ENCODE data around the gene STAT5A. TPM values are rescaled to one million over a fixed set of nuclear protein-coding genes. Genes with fewer than 3 reads are reported as not detected.

Gene STAT5A
- total RNA-seq, 1 experiment from 2014 or later: 6.4 TPM

DNA sequence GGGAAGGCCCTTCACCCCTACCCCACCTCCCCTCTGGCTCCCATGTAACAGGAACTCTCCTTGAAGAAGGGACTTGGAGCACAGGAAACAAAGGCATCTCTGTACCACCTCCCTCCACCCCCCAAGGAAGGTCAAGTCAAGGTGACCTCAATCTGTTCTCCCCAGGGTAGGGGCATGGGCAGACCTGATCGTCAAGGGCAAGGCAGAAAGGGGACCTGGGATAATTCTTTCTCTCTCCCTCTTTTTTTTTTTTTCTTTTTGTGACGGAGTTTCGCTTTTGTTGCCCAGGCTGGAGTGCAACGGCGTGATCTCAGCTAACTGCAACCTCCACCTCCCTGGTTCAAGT, 4.3 kb upstream of the STAT5A start:
- Histone ChIP-seq H3K79me2 (ENCODE audit: insufficient read depth, low read length) (no peaks in the 10 kb centered on the region), H3K56ac (ENCODE audit: insufficient read length, low read depth, low read length) (no peak overlapping the region), H2AFZ (ENCODE audit: low read length) (no peak overlapping the region), H3K27ac (ENCODE audit: insufficient read length, low read depth, low read length) (no peak overlapping the region), H2BK120ac (ENCODE audit: low read depth, low read length, poor library complexity, severe bottlenecking) (no peak overlapping the region), H2BK15ac (ENCODE audit: low read depth, low read length) (no peak overlapping the region), H3K18ac (ENCODE audit: insufficient read length, low read depth, low read length) (no peak overlapping the region), H3T11ph (ENCODE audit: low read length) (no peak overlapping the region), H4K5ac (ENCODE audit: insufficient read length, low read depth, low read length) (no peak overlapping the region), H3K79me1 (ENCODE audit: insufficient read depth, low read depth, low read length, poor library complexity, severe bottlenecking) (no peaks in the 10 kb centered on the region), H2BK5ac (ENCODE audit: insufficient read length, low read length) (no peak overlapping the region), H4K8ac (replicated peaks; ENCODE audit: insufficient read length, low read depth, low read length) (no peak overlapping the region), H4K91ac (ENCODE audit: insufficient read length, low read depth, low read length) (no peak overlapping the region), H3K9me3 (ENCODE audit: control insufficient read depth, low read depth, low read length) (no peaks in the 10 kb centered on the region), H2BK20ac (ENCODE audit: low read depth, low read length, poor library complexity, severe bottlenecking) (no peak overlapping the region), H3K23me2 (ENCODE audit: insufficient read length, low read depth, low read length, poor library complexity, severe bottlenecking) (peaks cover 4% of the 10 kb centered on the region), H3K4me2 (ENCODE audit: insufficient read depth, insufficient read length, low read length) (no peak overlapping the region), H3K14ac (ENCODE audit: insufficient read depth, low read length) (no peak overlapping the region), H3K23ac (ENCODE audit: insufficient read length, low read depth, low read length) (no peak overlapping the region), H4K20me1 (ENCODE audit: control insufficient read depth, insufficient read depth, insufficient read length) (no peaks in the 10 kb centered on the region), H3K4me1 (ENCODE audit: insufficient read depth, low read length) (peaks cover 7% of the 10 kb centered on the region; the same call in 1 of the 2 replicates), H3K4ac (ENCODE audit: low read depth, low read length) (no peak overlapping the region), H3K27me3 (ENCODE audit: insufficient read depth, low read length) (no peaks in the 10 kb centered on the region; the same call in 1 of the 2 replicates), H2BK12ac (ENCODE audit: insufficient read length, low read depth, low read length) (no peak overlapping the region), H3K9ac (ENCODE audit: extremely low read depth, insufficient read length, low read length) (no peak overlapping the region), H2AK5ac (ENCODE audit: insufficient read length, low read length) (no peak overlapping the region)
- no peak overlapping the region for H3K4me3 Mint-ChIP-seq
- TF ChIP-seq, protein P1, sequence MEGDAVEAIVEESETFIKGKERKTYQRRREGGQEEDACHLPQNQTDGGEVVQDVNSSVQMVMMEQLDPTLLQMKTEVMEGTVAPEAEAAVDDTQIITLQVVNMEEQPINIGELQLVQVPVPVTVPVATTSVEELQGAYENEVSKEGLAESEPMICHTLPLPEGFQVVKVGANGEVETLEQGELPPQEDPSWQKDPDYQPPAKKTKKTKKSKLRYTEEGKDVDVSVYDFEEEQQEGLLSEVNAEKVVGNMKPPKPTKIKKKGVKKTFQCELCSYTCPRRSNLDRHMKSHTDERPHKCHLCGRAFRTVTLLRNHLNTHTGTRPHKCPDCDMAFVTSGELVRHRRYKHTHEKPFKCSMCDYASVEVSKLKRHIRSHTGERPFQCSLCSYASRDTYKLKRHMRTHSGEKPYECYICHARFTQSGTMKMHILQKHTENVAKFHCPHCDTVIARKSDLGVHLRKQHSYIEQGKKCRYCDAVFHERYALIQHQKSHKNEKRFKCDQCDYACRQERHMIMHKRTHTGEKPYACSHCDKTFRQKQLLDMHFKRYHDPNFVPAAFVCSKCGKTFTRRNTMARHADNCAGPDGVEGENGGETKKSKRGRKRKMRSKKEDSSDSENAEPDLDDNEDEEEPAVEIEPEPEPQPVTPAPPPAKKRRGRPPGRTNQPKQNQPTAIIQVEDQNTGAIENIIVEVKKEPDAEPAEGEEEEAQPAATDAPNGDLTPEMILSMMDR (conservative IDR thresholded peaks at IDR 0.05): no peak
- peaks cover 19% of the 10 kb centered on the region for H3K27me3 Mint-ChIP-seq (ENCODE audit: low read depth)
- no peak overlapping the region for H3K27ac Mint-ChIP-seq
- peak; percentile 6 for DNase-seq
- no peaks in the 10 kb centered on the region; a peak in 1 of 5 replicates for H3K9me3 Mint-ChIP-seq
- H3K4me1 Mint-ChIP-seq: peaks cover 22 to 35% of the 10 kb centered on the region in 2 experiments
- peaks cover 0 to 2% (median 0%) of the 10 kb centered on the region in 3 experiments; a peak in 2 of 7 replicates for H3K36me3 Mint-ChIP-seq (ENCODE audit: insufficient read depth in 1 of 3, low read depth in 3 of 3)
- WGBS (ENCODE audit: extremely low coverage, insufficient read length, low lambda C conversion rate): no CpG with 5 or more reads among the region's 5 CpGs
